Head of caudate nucleus (tissue), 42 donors: ENCODE data around the gene UFSP2.
A peak's percentile ranks its signal among the peaks of the same experiment; 100 is the strongest.

ENCODE experiments used
- DNase-seq, 42 donors: peaks; one replicate each; pipeline versions ENCODE4 v3.0.0 to v3.0.0-alpha.2; 2020 to 2021; ENCODE audit warnings: mixed read lengths in 7 of 42
- intact Hi-C: fragments of 100-400 bp; cut with DNase I; formaldehyde crosslinking; loops from one replicate; pipeline ENCODE4 v1.15.0; 2022

UFSP2 gene, protein sequence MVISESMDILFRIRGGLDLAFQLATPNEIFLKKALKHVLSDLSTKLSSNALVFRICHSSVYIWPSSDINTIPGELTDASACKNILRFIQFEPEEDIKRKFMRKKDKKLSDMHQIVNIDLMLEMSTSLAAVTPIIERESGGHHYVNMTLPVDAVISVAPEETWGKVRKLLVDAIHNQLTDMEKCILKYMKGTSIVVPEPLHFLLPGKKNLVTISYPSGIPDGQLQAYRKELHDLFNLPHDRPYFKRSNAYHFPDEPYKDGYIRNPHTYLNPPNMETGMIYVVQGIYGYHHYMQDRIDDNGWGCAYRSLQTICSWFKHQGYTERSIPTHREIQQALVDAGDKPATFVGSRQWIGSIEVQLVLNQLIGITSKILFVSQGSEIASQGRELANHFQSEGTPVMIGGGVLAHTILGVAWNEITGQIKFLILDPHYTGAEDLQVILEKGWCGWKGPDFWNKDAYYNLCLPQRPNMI

DNA sequence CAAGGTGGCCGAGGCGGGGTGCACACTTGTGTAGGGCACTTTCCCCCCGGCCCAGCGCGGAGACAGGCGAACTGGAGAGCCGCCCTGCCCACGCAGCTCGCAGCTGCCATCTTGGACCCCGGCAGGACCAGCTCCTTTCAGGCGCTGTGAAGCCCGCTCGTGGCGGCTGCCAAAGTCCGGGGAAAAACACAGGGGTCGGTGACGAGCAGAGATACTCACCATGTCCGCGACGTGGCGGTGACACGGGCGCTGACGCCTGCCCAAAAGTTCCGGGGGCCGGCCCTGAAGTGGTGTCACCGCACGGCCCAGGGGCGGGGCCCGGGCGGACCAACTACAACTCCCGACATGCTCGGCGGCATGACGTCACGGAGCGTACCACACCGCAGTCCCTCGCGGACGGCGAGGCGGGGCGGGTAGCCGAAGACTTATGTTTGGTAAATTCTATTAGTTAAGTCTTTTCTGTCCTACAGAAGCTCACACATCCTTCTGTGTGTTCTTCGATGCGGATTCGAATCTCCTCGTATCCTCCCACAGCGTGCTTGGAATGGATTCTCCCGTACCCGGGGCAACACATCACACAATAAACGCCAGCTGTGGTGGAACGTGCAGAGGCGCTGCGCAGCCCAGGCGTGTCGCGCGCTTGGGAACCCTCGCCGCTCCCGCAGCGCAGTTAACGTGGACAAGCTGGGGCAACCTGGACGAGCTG is at the start of gene UFSP2:
TSS of gene UFSP2 (minus strand) at position 318 of the 706 bp plus-strand sequence. CDS start at position 222, 96 bp downstream.
- peak; percentile 78 to 96 (median 91) for DNase-seq
- intact Hi-C loops = loop anchor here (5.0 kb wide), 1 partner anchor 47 kb away; the partner anchor contains the start of gene CCDC110

DNA sequence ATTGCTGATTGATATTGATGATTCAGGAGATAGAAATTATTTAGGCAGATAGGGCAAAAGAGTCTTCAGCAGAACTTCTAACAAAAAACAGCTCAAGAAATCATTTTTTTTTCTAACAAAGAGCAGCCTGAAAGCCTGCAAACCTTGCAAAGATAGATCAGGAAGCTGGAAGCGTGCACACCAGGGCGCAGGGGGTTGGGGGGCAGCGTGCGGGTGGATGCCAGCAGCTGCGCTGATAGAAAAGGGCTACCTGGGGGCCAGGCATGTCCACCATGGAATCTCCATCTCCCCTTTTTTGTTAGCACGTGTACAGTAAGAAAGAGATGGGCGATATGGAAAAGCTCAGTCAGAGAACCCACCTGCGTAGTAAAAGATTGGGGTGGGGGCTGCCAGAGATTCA is 47.5 kb upstream of the UFSP2 start:
- intact Hi-C loops = loop anchor here (5.0 to 10.0 kb wide), 2 partner anchors 46 to 62 kb away; partner anchors contain the start of genes PDLIM3 and UFSP2
- no peak for DNase-seq

DNA sequence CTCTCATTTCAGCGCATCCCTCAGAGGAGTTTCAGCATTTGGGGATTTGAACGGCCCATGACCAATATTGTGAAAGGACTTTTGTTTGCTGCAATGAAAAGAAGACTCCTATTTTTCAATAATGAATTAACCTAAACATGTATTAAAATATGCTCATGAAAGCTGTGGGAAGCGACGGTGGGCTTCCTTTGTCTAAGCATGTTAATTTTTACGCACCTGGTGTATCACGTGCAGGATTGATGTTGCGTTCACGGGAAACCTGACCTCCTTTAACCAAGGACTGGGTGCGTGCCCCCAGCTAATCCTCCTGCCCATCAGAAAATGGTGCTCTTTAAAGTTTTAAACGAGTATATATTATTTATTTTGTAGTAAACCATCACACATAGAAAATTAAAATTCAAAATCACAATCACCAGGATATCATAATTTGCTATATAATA is 46.4 kb upstream of the UFSP2 start:
- DNase-seq = no peak
- intact Hi-C loops = loop anchor here (5.0 to 10.0 kb wide), 2 partner anchors 45 to 63 kb away; partner anchors contain the start of genes PDLIM3 and UFSP2

DNA sequence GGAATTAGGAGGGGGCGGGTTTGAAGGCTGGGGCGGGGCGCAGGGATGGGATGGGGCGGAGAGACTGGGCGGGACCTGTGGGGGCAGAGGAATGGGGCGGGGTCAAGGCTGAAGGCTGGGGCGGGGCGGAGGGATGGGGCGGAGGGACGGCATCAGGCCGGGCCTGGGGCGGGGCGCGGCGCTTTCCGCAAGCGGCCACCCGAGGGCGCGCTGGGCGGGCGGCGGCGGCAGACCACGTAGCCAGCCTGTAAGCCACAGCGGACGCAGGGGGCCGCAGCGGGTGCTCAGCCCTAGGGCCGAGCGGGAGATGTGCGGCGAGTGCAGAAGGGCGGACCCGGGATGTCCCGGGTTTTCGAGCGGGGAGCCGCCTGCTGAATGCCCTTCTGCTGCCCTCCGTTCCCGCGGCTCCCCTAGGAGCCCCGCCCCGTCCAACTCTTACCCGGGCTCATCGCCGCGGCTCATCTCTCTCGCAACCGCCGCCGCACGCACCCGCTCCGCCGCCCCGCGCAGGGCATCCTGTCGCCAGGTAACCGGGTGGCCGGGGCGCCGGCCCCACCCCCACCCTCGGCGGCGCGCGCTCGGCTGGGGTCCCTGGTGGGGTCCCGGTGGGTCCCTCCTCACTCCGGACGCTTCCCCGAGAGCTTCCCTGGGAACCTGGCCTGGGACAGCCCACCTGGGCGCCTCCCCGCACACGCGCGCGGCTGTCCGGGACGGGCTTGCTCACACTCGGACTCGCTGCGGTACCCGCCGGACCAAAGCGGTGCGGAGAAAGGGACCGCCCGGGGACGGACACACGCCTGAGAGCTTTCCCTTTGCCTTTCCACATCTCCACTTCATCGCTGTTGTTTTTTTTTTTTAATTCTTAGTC is 45.7 kb upstream of the UFSP2 start, which contains the start of gene CCDC110:
TSS of gene CCDC110 (minus strand) at position 499 of the 868 bp plus-strand sequence. CDS start at position 449, 50 bp downstream.
- peak; percentile 87 to 100 (median 97) for DNase-seq
- intact Hi-C loops = loop anchor here (2.0 to 10.0 kb wide), 3 partner anchors 44 to 125 kb away; partner anchors contain the start of genes PDLIM3 and UFSP2

DNA sequence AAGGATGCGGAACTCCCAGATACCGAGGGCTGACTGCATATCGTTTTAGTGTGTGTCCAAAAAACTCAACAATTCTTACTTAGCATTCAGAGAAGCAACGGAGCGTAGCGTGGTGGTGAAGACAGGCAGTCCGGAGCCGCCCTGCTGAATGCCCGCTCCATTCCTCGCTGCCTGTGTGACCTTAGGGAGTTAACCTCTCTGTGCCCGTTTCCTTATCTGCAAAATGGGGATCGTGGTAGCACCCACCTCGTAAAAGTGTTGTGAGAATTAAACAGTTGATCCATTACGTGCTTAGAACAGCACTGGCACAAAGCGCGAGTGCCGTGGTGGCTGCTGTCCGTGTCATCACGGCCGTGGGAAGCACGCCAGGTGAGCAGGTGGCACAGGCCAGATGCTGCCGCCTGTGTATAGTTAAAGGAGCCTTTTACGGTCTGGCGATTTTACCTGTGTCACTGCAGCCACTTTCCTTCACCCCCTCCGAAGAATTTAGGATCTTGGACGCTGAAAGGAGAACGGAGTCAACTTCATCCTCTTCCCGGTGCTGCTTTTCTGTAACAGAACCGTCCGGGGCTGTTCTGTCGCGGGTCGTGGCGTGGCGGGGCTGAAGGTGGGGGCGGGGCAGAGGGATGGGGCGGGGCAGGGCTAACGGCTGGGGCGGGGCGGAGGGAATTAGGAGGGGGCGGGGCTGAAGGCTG is 44.9 kb upstream of the UFSP2 start:
- peak in 38 of 42 donors; percentile 7 to 73 (median 50) for DNase-seq
- intact Hi-C loops = loop anchor here (2.0 to 10.0 kb wide), 3 partner anchors 43 to 126 kb away; partner anchors contain the start of genes PDLIM3 and UFSP2

DNA sequence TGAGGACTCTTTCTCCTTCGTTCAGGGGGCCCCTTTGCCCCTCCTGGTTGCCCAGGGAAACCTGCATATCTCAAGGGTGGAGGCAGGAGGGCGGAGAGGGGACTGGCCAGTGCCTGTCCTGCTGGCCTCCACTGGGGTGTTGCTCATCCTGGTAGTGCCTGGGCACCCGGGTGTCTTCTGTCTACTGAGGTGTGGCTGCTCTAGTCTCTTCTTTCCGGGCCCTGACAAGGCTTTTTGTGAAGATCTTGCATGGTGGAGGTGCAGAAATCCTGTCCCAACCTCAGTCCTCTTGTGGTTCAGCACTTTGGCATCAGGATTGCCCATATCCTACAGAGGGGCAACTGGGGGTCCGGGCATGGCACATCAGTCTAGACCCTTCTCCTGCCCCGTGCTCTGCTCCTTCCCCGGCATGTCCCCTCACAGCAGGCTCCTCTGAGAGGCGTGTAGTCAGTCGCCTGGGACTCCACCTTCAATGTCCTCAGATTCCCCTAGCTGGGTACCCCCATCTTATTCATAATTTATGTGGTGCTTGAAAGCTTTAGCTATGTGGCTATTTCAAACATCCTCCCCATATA is 43.9 kb upstream of the UFSP2 start:
- intact Hi-C loops = loop anchor here (2.0 to 10.0 kb wide), 3 partner anchors 42 to 127 kb away; partner anchors contain the start of genes PDLIM3 and UFSP2
- DNase-seq = peak in 3 of 42 donors; percentile 10 to 31 (median 13)

DNA sequence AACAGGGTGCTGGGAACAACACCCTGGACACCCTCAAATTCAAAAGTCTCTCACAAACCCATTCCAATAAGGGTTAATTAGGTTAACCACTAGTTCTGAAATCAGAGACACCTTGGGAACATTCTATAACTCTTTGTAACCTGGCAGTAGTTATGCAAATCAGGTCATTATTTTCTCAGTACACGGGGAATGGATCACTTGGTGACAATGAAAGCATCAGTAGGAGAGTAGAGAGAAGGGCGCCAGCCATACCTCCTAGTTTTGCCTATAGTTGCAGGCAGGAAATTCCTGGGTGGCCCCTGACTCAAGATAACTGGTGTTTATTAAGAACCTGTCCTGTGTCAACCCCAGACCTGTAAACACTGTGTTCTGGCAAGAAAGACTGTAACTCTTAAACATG is 43.2 kb upstream of the UFSP2 start:
- DNase-seq = no peak
- intact Hi-C loops = no loop called here

DNA sequence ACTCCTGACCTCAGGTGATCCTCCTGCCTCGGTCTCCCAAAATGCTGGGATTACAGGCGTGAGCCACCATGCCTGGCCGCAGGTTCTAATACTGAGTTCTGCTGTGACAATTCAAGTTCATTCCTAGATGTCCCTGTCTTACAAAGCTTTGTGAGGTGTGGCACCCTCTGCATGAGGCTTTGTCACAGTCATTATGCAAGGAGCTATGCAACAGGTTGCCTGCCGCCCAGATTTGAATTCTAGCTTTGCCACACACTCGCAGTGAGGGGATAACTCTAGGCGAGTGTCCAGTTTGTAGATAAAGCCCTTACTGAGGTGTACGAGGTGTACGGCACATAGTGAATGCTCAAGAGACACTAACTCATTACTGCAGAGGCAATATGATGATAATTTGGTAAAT is 42.2 kb upstream of the UFSP2 start:
- intact Hi-C loops = no loop called here

DNA sequence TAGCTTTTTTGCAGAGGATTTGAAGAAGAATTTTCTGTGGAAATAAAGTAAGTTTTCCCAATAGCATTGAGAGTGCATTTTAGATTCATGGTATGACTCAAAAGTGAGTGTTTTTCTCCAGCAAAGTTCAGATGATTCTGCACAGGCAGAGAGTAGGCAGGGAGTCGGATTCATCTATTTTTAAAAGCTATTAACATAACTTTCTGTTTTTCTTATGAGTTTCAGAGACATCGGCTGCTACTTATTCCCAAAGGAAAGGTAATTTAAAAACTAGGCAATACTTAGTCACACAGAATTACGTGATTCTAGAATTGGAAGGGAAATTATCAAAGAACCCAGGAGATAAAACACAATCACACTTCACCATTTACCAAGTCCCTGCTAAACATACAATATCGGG is 41.3 kb upstream of the UFSP2 start:
- DNase-seq = peak in 5 of 42 donors; percentile 27 to 61 (median 40)
- intact Hi-C loops = no loop called here

More for the DNA sequence above, 42.2 kb upstream of the UFSP2 start:
- DNase-seq = peak in 34 of 42 donors; percentile 17 to 80 (median 57)

DNA sequence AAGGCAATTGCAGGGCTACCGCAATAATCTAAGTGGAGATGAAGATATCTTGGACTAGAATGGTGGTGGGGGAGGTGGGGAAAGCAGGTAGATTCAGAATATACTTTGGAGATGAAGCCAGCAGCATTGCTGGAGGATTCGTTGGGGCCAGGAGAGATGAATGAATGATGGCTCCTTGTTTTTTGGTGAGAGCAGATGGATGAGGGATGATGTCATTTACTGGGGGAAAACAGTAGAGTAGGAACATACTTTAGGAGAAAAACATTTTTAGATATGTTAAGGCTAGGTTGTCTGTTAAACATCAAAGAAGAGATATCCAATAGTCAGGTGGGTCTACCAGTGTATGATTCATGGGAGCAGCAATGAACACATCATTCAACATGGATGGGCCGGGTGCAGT is 39.9 kb upstream of the UFSP2 start:
- intact Hi-C loops = no loop called here
- no peak for DNase-seq

DNA sequence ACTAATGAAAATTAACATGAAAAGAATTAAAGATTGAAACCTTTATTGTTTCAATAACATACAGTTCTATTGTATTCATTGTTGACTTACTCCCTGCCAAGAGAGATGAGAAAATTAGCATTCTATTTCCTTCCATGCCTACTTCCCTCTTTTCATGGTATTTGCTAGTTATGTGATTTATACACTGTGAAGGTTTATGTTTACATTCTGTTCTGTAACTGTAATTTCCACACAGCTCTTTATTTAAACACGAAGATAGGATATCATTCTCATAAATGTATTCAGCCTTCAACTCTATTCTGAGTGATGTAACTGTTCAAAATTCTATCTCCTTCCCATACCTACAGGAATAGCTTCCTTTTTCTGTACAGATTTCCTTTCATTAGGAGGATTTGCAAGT is 39.1 kb upstream of the UFSP2 start:
- no peak for DNase-seq
- intact Hi-C loops = no loop called here

DNA sequence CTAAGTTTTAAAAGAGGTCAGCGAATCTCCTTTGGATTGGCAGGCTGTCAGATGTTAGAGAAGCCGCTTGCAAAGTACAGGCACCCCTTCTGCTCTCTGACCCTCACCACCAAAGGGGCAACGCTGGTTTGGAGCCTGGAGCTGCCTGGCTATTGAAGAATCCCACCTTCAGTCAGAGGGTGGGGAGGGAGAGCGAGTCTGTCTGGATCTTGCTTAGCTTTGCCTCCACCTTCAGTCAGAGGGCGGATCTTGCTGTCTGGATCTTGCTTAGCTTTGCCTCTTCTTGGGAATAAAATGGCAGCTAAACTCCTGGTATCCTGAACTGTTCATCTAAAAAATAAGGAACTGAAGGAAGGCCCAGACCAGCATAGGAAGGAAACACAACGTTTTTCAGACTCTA is 38.4 kb upstream of the UFSP2 start:
- DNase-seq = peak in 6 of 42 donors; percentile 6 to 58 (median 28)
- intact Hi-C loops = no loop called here

DNA sequence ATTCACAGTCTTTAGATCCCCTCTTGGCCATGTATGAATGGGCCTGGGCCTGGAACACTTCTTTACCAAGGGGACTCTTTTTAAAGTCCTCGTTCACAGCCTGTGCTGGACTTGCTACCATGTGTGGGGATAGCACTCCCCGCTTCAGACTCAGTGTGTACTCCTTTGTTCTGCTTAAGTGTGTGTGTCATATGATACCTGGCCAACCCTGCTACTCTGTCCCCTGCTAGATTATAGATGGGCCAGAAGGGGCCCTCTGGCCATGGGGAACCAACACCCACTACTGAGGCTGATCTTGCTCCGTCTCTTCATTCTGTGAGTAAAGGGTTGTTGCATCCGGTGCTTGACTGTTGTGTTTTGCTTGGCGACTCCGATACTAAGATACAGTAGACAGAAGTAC is 37.8 kb upstream of the UFSP2 start:
- intact Hi-C loops = no loop called here

DNA sequence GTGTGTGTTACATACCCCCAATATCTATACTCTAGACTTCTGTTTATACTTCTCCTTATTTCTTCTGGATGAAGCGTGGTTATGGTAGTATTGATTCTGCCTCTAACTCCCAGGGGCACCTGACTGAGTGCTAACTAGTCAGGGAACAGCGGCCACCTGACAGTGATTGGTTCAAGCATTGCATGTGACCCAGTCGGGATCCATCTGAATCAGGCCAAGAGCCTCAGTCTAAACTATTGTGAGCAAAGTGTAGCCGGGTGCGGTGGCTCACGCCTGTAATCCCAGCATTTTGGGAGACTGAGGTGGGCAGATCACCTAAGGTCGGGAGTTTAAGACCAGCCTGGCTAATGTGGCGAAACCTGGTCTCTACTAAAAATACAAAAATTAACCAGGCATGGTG is 35.8 kb upstream of the UFSP2 start:
- DNase-seq = no peak
- intact Hi-C loops = no loop called here

More for the DNA sequence above, 37.8 kb upstream of the UFSP2 start:
- DNase-seq = no peak

DNA sequence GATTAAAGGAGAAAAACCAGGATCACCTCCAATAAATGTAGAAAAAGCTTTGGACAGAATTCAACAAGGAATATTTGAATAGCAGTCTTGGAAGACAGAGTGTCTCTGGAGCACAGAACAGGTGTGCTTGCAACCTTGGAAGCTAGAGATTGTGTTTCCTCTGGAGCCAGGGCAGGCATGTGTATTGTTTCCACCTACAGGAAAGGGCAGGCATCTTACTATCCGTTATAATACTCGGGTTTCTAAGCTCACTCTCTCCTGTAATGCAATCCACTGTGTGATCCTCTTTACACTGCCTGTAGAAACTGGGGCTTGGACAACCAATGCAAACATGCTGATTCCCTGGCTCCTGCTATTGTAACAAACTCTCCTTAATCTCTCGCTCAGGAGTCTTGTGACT is 31.4 kb upstream of the UFSP2 start:
- no peak for DNase-seq
- intact Hi-C loops = no loop called here

DNA sequence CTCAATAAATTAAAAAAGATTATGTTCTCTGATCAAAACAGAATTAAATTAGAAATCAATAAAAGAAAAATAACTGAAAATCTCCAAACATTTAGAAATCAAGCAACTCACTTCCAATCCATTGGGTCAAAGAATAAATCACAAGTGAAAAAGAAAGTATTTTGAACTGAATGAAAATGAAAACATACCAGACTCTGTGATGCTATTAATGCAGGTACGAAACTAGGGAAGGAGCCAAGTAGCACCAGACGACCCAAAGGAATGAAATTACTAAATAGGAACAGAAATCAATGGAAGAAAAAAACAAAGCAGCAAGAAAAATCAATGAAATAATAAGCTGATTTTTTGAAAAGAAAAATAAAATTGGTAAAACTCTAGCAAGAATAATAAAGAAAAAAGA is 30.4 kb upstream of the UFSP2 start:
- intact Hi-C loops = no loop called here
- no peak for DNase-seq

DNA sequence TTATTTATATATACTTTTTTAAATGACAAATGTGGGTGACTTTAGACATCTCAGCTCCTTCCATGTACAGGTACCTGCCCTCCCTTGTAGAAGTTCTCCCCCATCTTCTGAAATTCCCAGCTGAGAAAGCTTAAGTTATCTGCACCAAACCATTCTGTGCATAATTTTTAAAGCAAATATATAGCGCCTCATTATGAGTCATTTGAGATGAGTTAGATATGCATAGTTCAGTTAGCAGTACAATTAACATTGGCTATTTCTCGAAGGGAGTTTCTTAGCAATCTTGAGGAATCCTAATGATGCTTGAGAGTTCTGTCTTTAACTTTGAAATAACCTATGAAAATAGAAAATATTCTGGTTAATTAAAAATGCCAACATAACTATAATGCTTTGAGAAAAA is 19.4 kb upstream of the UFSP2 start:
- intact Hi-C loops = no loop called here
- no peak for DNase-seq

DNA sequence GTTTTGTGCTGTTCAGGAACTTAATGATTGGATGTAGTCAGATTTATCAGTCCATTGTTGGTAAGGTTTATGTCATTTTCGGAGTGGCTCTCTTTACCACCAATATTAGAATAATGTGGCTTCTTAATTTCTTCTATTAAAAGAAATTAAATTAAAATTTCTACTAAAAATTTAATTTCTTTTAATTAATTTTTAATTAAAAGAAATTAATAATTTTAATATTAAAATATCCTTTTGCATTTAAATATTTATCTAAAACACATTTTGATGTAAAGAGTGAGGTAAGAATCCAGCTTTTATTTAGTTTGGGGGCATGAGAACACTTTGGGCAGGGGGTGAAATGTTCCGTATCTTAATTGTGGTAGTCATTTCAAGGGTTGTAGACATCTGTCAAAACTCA is 15.7 kb upstream of the UFSP2 start:
- intact Hi-C loops = no loop called here

More for the DNA sequence above, 15.7 kb upstream of the UFSP2 start:
- DNase-seq = no peak
